Measurements from ENCODE around the gene ATXN7. TPM values are rescaled to one million over a fixed set of nuclear protein-coding genes. Genes with fewer than 3 reads are reported as not detected.
A peak's percentile ranks its signal among the peaks of the same experiment; 100 is the strongest.

Gene ATXN7
- total RNA-seq, 1 donor from 2014 or later: 6.3 TPM

DNA sequence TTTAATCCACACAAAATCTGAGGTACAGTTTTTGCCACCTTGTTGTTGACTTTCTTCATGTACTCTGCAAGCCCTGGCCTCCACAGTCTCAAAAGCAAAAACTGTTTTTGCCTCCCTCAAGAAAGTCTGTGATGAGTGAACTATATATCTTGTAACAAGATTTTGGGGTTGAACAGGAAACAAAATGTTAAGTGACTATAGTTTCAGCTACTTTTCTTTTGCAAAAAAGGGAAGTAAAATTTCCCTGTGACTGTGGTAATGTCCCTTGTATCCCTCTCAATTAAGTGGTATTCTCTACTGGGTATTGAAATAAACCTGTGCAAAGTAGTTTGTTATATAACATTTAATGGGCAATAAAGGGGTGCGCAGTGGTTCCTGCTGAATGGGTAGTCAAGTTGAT, 69.8 kb downstream of the ATXN7 start:
- no peak for DNase-seq (ENCODE audit: low read depth in 2 of 2)

DNA sequence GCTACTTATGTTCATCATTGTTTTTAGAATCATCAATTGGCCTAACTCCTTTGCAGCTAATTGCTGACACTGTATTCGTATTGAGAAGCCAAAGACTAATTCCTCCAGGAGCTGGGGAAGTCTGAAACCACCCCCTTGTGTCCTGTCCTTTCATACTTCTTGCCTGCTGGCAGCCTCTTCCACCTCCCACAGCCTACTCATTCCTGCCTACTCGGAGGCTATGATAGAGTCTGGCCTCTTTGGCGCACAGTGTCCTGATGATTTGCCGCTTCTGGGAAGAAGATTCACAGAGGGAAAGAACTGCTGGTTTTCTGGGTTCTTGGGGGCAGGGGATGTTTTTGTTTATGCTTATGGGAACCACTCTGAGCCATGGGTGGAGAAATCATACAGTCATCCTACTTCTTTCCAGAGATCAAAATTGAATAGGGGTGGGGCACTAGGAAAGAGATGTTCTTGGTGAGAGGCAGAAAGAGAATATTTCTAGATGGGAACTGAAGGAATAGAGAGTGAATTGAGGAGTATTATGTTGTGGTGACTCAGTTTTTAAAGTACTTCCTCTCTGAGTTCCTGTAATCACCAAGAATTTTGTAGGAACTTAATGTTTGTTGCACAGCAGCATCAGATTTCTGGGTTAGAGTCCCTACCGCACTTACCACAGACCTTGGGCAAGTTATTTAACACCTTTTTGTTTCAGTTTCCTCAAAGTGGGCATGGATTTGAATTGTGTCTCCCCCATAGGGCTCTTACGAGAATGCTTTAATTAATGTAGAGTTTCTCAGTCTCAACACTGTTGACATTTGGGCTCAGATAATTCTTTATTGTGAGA, 70.6 kb downstream of the ATXN7 start:
- DNase-seq (ENCODE audit: low read depth in 2 of 2): peak in 1 of 2 donors; percentile 41

DNA sequence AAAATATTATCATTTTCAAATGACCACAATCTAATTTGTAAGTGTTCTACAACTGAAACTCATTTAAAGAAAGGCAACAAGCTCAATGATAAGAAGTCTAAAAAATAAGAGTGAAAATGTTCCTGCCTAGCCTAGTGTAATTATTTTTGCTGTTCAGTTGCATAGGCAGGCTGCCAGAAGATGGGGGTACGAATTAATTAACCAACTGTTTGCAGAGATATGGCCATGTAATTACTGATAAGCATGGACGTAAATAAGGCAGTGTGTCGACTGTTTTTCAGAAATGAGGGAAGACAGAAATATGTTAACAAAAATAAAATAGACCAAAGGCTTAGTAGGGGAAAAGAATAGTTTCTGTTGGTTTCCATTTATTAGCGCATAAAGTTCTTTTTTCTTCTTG, 73.3 kb downstream of the ATXN7 start:
- DNase-seq (ENCODE audit: low read depth in 2 of 2): no peak

DNA sequence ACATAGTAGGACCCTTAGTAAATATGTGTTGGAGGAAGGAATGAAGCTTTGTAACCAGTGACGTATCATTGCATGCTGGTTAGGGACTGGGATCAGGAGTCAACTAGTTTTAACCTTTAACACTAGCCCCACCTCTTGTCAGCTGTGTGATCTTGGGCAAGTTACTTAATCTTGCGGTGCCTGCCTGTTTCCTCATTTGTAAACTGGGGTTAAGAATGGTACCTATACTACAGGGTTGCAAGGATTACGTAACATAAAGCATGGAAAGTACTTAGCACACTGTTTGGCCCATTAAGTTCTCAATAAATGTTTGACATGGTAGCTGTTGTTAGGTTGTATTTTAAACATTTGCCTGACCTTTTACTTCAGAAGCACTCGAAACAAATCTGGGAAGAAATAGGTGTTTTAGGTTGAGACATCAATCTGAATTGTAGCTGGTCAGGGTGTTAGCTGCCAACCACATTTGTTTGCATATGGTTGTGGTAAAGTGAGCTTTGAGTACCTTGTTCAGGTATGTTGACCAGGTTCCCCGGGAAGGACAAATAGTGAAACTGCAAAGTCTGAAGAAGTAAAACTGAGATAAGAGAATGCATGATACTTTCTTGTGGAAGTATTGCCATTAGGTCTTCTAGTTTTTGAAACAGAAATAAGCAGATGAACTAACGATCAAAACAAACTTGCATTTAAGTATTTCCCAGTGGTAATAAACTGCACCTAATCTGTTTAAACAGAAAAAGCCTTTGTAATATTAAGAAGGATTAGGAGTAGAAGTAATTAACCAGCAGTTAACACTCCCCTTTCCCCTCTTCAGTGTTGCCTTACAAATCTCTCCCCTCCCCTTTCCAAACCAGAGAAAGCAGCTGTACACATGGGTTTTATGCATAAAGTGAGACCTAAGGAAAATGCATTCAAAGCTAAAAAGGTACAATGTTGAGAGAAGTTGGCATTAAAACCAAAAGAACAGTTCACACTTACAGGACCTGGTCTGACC, 74.3 kb downstream of the ATXN7 start:
- no peak for DNase-seq (ENCODE audit: low read depth in 2 of 2)

DNA sequence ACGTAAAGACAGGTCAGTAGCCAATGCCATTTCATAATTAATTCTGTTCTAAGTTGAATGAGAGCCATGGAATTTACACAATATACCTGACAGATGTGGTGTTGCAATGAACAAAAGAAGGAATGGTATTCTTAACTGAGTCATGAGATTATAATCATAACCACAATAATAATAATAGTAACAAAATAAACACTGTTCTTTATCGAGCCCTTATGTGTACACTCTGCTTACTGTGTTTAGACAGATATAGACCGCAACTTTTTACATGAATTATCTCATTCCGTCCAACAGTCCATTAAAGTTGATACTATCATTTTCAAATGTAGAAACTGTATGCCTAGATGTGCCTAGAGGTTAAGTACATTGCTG, 76.7 kb downstream of the ATXN7 start:
- DNase-seq (ENCODE audit: low read depth in 2 of 2): peak in 1 of 2 donors; percentile 22

DNA sequence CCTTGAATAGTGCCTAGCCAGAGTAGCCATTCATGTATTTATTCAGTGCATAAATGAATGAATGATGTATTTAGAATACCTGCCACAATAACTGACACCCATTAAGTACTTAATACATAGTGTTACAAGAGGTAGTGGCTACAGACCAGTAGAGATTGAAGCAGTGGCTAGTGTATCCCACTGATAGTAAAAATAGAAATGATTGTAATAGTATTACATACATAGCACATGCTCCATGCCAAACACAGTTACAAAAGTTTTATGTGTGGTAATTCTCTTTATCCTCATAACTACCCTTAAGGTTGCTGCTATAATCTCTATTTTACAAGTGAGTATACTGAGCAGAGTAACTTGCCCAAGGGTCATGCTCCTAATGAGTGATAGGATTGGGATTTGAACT, 78.9 kb downstream of the ATXN7 start:
- DNase-seq (ENCODE audit: low read depth in 2 of 2): no peak

DNA sequence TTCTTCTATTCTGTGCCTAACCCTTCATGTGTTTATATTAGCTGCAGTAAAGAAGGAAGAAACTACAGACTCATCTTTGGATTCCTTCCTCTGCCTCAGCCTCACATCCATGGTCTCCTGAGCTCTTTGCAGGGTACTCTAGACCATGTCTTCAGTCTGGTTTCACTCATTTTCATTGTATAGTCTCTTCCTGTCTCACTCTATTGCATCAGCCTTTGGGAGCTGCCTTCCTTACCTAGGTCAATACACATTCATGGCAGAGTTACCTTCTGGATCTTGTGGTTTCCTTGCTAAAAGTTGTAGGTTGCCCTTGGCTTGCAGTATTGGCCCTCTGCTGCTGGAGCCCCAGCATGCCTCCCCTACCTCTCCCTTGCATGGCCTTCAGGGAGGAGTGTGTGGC, 80.0 kb downstream of the ATXN7 start:
- no peak for DNase-seq (ENCODE audit: low read depth in 2 of 2)

DNA sequence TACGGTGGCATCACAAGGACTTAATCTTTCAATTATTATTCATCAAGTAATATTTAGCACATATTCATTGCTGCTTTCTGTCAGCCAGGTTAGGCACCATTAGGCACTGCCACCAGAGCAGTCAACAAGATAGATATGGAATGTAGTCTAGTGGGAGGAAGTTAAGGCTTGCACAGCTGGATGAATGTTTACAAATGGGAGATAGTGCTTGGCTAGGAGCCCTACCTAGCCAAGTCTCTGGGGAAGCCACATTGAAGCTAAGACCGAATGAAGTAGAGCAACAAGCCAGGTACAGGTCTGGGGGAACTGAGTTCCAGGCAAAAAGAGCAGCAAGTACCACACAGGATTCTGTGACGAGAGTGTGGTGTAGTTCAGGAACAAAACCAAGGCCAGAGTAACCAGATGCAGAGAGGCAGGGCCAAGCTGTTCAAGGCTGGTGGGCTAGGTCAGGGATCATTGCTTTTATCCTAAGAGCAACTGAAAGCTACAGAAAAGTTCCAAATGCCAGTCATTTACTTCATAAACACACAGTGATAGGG, 82.0 kb downstream of the ATXN7 start:
- no peak for DNase-seq (ENCODE audit: low read depth in 2 of 2)

DNA sequence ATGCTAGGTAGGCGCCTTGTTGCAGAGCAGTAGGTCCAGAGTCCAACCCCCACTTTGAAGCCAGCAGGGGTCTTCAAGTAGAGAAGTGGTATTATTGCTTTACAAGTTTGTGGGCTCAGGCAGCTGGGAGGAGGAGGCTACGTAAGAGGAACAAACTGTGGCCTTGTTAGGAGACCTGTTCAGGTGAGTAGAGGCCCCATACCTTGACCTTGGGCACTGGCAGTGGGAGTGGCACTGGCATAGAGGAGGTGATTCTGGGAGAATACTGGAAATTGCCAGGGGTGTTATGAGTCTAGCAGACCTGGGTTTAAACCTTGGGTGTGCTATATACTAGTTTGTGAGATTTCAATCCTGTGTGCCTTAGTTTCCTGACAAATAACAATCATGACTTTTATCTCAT, 83.1 kb downstream of the ATXN7 start:
- no peak for DNase-seq (ENCODE audit: low read depth in 2 of 2)

DNA sequence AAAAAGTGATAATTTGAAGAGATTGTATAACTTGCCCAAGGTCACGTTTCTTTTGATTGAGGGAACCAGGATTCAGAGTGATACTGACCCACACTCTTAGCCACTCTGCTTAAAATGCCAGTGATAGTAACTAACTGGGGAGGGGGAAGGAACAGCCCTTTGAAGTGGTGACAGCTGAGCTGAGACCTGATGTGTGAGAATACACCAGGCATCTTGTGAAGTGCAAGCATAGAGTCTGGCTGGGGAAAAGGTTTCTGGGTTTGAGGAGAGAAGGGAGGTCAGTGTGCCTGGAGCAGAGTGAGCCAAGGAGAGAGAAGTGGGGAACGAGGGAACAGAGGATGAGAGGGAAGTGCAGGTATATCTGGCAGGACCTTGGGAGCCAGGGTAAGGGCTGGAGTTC, 83.9 kb downstream of the ATXN7 start:
- DNase-seq (ENCODE audit: low read depth in 2 of 2): no peak

DNA sequence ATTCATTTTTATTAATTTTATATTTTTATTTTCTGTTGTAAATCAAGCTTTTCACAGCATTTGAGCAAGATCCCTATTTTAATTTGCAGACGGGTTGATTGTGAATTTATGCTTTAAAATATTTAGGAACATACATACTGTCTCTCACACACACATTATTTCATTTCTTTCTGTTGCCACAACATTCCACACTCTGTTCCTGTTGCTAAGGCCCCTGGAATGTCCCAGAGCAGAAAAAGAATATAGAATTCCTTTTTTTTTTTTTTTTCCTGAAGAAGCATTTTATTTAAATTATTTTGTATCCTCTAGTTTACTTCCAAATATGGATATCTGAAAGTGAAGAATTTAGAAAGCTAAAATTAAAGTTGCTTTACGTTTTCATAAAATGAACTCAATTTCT, 85.3 kb downstream of the ATXN7 start:
- DNase-seq (ENCODE audit: low read depth in 2 of 2): peak; percentile 54 to 57

DNA sequence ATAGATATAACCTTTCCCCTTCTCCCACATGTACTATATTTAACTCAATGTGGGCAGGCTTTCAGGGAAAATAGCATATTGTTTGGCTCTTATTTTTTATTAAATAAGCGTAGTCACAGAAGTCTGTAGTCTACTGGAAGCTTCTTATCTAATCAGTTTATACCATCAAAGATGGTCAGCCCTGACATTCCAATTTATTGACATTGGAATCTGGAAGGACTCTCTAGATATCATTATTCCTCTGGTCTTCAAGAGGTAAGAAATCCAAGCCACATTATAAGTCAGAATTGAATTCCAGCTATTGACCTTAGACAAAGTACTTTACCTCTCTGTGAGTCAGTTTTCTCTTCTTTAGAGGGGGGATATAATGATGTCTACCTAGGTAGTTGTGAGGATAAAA, 87.0 kb downstream of the ATXN7 start:
- DNase-seq (ENCODE audit: low read depth in 2 of 2): no peak

DNA sequence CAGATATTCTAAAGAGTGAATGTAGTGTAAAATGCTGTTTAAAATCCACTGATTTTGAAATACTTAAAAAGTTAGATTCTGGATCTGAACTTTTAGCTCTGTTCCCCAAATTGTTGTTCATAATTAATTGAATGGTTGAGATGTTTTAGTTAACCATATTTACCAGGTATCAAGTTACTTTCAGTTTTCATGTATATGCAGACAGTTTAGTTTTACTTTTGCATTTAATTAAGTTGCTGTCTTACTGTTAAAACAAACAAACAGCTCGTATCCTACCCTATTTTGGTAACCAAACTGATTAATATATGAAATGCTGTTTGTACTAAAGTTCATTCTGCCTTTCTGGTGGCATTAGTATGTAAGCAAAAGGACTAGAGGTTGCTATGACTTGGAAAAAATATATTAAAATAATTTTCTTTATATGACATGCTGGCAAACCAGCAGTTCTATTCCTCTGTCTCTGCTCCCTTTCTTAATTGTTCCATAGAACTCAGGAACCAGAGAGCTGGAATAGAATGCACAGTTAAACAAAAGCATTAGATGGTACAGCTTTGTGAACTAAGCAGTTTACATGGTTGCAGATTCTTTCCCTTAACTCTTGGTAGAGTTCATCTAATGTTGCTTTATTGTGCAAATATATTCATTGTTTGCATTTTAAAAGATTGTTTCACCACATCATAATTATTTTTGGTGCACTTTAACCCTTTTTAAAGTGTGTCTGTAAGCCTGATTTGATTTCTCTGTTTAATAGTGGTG, 88.0 kb downstream of the ATXN7 start:
- DNase-seq (ENCODE audit: low read depth in 2 of 2): no peak

DNA sequence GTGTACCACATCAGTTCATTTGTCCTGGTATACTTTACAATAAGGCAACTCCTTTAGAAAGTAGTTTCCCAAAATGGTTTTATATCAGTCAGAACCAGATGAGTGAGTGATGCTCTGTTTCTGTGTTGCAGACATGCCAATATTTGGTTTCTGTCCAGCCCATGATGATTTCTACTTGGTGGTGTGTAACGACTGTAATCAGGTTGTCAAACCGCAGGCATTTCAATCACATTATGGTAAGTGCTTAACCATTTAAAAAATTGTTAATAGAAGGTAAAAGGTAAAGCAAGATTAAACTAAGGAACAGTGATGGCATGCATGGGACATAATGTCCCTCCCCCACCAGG, 88.6 kb downstream of the ATXN7 start:
- no peak for DNase-seq (ENCODE audit: low read depth in 2 of 2)

DNA sequence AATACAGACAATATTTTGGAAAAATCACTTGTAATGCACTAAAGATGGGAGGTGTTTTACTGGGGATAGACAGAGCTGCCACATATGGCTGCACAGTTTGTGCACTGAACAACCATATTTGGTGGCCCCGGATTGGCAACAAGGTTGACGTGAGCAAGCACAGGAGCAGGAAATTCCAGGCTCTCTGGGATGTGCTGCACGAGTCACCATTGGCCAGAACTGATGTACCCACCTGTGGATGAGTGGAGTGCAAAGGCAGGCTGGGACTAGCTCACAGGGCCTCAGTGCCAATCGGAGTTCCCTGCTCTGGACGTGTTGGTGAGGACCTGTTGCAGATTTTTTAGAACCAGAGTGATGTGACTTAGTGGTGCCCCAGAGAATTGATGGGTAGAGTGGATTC, 90.5 kb downstream of the ATXN7 start:
- DNase-seq (ENCODE audit: low read depth in 2 of 2): no peak

DNA sequence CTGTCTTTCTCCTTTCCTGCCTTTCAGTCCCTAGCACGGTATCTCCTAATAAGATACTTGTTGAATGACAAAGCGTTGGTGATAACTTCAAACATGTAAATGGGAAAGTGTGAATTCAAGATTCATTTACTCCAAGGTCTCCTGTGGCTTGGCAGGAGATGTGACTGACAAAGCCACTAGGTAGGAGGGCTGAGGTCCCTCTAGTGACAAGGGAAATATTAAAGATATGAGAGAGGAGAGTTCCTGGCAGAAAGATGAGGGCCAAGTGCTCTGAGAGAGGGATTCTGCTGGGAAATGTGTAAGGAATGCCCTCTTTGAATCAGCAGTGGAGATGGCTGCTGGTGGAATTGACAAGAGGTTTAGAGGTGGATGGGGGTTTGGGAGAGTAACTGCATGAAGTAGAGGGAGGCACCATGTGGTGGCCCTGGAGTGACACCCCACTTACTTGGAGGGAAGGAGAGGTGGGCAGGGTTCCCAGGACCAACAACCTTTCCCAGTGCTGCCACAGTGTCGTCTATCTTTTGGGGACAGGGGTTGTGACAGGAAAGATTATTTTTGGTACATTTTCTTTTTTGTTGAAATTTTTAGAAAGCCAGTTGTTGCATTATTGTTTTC, 91.5 kb downstream of the ATXN7 start:
- no peak for DNase-seq (ENCODE audit: low read depth in 2 of 2)

DNA sequence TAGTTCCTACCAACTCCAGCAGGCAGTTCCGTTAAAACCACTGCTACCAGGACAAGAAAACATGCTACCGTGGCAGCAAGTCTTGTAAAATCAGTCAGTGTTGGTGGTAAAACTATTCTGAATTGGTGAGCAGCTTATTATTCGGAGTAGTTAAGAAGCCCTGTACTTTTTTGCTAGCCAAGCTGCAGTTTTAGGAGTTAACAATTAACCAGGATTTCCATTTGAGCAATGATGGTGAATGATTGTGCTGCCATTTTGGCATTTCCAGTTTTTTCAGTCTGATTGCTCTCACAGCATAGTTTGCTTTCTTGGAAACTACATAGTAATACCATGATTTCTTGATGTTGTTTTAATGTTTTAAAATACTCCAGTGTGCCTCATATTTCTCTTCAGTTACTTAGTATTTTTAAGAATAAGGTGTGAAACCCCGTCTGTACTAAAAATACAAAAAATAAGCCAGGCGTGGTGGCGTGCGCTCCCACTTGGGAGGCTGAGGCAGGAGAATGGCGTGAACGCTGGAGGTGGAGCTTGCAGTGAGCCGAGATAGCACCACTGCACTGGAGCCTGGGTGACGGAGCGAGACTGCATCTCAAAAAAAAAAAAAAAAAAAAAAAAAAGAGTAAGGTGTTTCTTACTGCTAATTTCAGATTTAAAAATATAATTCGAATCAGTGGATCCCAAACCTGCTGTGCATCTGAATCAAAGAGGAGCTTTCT, 92.3 kb downstream of the ATXN7 start:
- no peak for DNase-seq (ENCODE audit: low read depth in 2 of 2)

DNA sequence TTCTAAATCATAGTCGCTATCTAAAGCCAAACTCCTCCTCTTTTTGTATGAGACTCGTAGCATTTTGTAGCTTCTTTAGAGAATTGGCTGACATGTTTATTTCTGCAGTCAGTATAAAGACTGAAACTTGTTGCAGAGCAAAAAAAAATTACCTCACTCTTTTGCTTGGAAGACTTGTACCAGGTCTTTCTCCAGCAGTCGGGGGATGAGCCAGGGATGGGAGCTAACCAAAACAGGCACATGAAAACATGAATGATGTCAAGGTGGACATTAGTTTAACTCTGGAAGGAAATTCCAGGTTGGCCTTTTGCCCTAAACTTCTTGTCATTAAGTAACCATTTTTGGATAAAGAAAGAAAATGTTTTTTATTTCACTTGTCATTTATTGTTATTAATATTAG, 95.5 kb downstream of the ATXN7 start:
- no peak for DNase-seq (ENCODE audit: low read depth in 2 of 2)

DNA sequence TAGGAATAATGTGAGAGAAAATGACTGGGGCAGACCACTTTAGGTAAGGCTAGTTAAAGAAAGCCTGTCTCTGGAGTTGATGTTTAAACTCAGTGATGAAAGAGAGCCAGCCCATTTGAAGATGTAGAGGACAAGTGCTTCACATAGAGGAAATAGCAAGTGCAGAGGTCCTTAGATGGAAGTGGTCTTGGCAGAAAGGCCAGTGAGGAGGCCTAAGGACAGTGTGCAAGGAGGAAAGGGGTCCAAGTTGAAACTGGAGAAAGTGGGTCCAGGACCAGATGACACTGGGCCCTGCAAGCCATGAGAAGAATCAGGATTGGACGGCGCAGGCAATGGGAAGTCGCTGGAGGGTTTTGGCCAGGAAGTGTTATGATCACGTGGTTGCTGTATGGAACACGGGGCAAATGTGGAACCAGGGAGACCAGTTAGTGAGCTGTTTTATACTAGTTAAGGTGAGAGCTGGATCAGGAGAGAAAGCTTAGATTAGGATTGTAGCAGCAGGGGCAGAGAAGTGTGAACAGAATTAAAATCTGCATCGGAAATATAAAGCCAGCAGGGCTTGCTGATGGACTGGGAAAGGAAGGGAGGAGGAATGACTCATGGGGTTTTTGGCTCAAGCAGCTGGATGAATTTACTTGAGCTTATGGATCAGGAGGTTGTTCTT, 96.5 kb downstream of the ATXN7 start:
- peak; percentile 73 to 84 for DNase-seq (ENCODE audit: low read depth in 2 of 2)

DNA sequence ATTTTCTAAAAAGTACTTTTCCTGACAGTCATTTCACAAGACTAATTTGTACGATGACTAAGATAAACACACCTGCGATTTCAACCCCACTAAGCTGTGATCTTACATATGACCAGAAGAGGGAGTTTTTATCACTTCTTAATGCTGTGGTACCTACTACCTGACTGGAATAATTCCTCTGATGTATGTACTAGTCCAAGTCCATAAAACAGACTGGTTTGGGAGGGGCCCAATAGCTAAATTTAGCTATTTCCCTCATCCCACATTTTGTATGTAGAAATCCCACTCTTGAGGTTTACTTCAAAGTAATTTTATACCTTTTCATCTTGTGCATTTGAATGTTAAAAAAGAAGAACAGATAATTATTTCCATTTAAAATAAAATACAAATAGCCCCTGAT, 98.2 kb downstream of the ATXN7 start:
- peak; percentile 63 to 72 for DNase-seq (ENCODE audit: low read depth in 2 of 2)
